Activated T-cell treated with anti-CD3 and anti-CD28 coated beads, Interleukin-2, amount 50 U/mL, for 24 hours (primary cell): ENCODE measurements around the gene STXBP6.
"Not testable (repeated sequence)": the region's sequence is repeated elsewhere in the genome, so short reads cannot be mapped to it uniquely, and the experiment has no call there.

ENCODE experiments used
- DNase-seq: peaks from one replicate; pipeline ENCODE4 v3.0.0-alpha.2; 2020
- H3K27ac Mint-ChIP-seq: 2 replicates; pipeline ENCODE4 v1.8.0; 2020; ENCODE audit warnings: mild to moderate bottlenecking, mixed read lengths
- H3K27me3 Mint-ChIP-seq: 2 replicates; pipeline ENCODE4 v1.8.0; 2020; ENCODE audit warnings: mixed read lengths
- H3K36me3 Mint-ChIP-seq: 2 replicates; pipeline ENCODE4 v1.8.0; 2020; ENCODE audit warnings: low read depth, mixed read lengths
- H3K4me1 Mint-ChIP-seq: 2 replicates; pipeline ENCODE4 v1.8.0; 2020; ENCODE audit warnings: low read depth, mixed read lengths
- H3K4me3 Mint-ChIP-seq: 2 replicates; pipeline ENCODE4 v1.8.0; 2020; ENCODE audit warnings: mild to moderate bottlenecking, moderate library complexity, mixed read lengths
- H3K9me3 Mint-ChIP-seq: 2 replicates; pipeline ENCODE4 v1.8.0; 2020; ENCODE audit warnings: mixed read lengths

STXBP6 gene

DNA sequence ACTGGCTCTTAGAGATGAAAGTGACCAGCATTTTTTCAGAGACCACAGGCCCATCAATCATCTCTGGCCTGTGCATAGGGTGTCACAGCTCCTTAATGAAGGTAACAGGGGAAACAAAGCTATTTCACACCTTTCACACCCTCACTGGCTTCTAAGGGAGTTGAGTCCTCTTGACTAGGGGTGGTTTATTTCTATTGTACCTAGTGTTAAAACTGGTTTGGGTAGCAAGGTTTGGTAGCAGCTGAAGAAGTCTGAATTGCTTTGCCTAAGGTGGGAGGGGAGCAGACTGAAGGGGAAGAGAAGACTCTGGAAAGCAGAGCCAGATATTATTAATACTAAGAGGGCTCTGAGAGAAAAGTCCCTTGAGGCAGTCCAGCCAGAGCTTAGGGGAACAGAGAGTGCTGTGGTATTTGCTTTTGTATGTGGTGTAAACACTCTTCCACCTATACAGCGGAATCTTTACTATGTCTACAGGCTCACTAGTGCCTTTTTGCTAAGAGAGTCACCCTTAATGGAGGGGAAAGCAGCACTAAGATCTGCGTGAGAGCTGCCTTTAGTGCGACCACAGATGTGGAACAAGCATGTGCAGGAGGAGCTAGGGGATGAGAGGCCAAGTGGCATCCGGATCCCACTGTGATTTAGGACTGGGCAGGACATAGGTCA, 95.8 kb downstream of the STXBP6 start:
- Mint-ChIP-seq H3K27me3 (peaks cover 7% of the 10 kb centered on the region), H3K4me3 (no peak overlapping the region), H3K36me3 (no peaks in the 10 kb centered on the region), H3K9me3 (no peaks in the 10 kb centered on the region), H3K27ac (no peak overlapping the region), H3K4me1 (no peaks in the 10 kb centered on the region)
- no peak for DNase-seq

DNA sequence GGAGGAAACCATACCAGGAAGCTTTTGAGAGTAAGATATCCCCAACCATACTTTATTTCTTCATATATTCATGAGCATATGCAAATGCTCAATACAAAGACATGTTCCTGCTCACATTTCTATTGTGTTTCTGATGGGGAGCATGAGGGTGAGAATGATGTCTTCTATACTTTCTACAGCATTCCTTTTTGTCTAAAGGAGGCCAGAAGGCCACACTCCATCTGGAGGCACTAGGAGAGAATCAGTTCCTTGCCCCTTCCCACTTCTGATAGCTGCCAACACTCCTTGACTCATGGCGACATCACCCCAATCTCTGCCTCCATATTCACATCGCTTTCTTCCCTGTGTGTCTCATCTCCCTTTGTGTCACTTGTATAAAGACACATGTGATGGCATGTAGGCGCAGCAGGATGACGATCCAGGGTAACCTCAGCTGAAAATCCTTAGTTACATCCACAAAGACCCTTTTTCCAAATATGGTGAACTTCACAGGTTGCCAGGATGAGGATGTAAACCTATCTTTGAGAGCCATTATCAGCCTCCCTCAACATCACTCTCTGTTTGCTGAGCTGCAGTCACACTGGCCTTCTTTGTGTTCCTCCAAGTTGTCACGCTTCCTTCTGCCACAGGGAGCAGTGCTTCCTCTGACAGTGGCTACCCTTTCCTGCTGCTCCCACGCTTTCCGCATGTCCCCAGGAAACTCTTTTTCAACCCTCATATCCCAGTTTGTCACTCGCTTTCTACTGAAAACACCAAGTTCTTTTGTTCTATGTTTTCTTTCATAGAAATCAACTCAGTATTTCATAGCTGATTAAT, 96.9 kb downstream of the STXBP6 start:
- no peak for DNase-seq
- H3K27ac Mint-ChIP-seq, result no peak overlapping the region
- no peaks in the 10 kb centered on the region for H3K4me1 Mint-ChIP-seq
- peaks cover 7% of the 10 kb centered on the region for H3K27me3 Mint-ChIP-seq
- no peak overlapping the region for H3K4me3 Mint-ChIP-seq
- H3K9me3 Mint-ChIP-seq, result no peaks in the 10 kb centered on the region
- H3K36me3 Mint-ChIP-seq, result no peaks in the 10 kb centered on the region

DNA sequence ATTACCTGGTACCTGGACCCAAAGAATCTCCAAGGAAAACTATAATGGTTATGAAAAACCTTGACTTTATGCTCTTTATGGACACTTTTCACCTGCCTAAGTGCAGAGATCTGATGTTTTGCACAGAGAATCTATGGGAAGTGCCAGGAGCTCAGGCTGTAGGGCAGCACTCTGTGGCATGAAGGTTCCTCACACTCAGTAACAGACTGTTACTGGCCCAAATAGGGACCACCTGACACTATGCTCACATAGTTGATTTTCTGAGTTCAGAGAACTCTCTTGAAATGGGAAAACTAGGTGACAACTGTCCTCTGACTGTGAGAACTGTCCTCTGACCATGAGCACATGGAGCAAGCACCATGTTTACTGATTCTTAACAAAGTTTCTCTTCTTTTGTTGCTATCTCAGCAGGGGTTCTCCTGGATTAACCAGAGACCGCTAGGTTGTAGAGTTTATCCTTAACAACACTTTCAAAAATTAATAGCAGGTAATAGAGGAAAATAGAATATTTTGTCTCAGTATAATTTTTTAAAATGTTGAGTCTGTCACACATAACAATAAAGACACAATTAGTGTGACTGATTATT, 101.6 kb downstream of the STXBP6 start:
- no peak overlapping the region for H3K27ac Mint-ChIP-seq
- no peak overlapping the region for H3K4me3 Mint-ChIP-seq
- no peak for DNase-seq
- no peaks in the 10 kb centered on the region for H3K4me1 Mint-ChIP-seq
- H3K9me3 Mint-ChIP-seq, result no peaks in the 10 kb centered on the region
- H3K27me3 Mint-ChIP-seq, result peaks cover 7% of the 10 kb centered on the region
- no peaks in the 10 kb centered on the region for H3K36me3 Mint-ChIP-seq

DNA sequence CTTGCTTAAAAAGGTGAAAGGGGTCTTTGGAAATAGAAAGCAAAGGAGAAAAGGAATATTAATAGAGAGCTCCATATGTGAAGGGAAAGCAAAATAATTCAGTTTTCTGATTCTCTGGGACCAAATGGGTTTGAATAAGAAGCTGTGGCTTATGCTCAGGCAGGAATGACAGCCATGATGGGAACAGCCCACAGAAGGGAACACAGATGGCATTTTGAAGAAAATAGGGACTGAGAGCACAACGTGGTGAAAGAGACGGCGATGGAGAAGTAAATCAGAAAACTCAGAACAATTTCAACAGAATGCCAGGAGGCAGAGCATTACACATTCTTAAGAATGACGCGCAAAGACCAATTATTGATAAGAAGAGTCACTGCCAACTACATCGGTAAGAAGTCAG, 102.8 kb downstream of the STXBP6 start:
- Mint-ChIP-seq H3K27me3 (peaks cover 2% of the 10 kb centered on the region), H3K36me3 (no peaks in the 10 kb centered on the region), H3K4me1 (peaks cover 2% of the 10 kb centered on the region), H3K27ac (no peak overlapping the region), H3K4me3 (no peak overlapping the region), H3K9me3 (no peaks in the 10 kb centered on the region)
- no peak for DNase-seq

DNA sequence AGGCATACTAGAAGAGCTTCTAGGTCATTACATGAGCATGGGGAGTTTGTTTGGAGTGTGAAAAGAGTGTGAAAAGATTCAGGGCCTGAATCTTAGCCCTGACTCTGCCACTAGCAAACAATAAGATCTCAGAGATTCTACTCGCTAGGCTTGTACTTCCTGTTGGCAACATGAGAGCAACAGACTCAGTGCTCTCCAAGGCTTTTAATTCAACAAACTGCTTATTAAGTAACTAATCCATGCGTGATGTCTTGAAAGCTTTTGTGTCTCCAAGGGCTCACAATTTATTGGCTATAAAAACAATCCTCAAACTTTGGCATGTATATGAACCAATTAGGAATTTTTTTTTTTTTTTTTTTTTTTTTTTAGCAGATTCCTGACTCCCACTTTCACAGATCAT, 105.1 kb downstream of the STXBP6 start:
- Mint-ChIP-seq H3K27me3 (no peaks in the 10 kb centered on the region), H3K4me3 (no peak overlapping the region), H3K27ac (no peak overlapping the region), H3K9me3 (no peaks in the 10 kb centered on the region), H3K4me1 (peaks cover 2% of the 10 kb centered on the region), H3K36me3 (no peaks in the 10 kb centered on the region)
- no peak for DNase-seq

DNA sequence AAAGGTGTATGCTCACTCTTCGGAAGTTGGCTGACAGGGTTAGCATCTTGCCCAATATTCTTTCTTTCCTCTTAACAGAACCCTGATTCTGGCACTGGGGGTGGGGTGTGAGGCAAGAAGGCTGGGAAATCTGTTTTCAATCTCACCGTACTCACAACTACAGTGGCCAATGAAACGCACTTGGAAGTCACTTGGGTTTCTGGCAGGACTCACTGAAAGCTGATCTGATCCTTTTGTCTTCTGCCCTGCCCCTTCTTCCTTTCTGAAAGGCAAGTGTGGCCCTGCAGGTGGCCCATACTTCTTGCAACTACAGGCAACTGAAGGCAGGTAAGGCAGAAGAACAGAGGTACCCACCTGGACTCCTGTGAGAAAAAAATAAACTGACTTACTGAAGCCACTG, 106.9 kb downstream of the STXBP6 start:
- H3K27ac Mint-ChIP-seq, result no peak overlapping the region
- no peaks in the 10 kb centered on the region for H3K27me3 Mint-ChIP-seq
- DNase-seq, result no peak
- H3K9me3 Mint-ChIP-seq, result no peaks in the 10 kb centered on the region
- H3K4me3 Mint-ChIP-seq, result no peak overlapping the region
- H3K36me3 Mint-ChIP-seq, result no peaks in the 10 kb centered on the region
- peaks cover 2% of the 10 kb centered on the region for H3K4me1 Mint-ChIP-seq

DNA sequence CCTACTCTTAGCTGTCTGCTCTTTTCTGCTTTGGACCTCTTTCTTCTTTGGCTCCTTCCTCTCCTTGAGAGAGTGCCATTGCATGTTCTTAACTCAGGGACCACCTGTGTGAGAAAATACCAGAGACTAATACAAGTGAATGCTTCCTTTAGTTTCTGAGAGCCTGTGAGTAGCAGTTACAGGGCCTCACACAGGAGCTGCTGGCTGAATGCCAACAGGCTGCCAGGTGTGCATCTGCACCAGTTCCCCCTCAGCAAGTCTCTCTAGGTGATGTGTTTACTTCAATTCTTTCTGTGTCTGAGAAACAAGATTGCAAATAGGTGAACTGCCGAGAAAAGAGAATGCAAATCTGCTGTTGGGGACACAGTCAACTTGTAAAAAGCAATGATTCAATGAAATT, 108.2 kb downstream of the STXBP6 start:
- Mint-ChIP-seq H3K4me3 (no peak overlapping the region), H3K4me1 (peaks cover 2% of the 10 kb centered on the region), H3K27ac (no peak overlapping the region), H3K36me3 (no peaks in the 10 kb centered on the region), H3K27me3 (no peaks in the 10 kb centered on the region), H3K9me3 (no peaks in the 10 kb centered on the region)
- no peak for DNase-seq

DNA sequence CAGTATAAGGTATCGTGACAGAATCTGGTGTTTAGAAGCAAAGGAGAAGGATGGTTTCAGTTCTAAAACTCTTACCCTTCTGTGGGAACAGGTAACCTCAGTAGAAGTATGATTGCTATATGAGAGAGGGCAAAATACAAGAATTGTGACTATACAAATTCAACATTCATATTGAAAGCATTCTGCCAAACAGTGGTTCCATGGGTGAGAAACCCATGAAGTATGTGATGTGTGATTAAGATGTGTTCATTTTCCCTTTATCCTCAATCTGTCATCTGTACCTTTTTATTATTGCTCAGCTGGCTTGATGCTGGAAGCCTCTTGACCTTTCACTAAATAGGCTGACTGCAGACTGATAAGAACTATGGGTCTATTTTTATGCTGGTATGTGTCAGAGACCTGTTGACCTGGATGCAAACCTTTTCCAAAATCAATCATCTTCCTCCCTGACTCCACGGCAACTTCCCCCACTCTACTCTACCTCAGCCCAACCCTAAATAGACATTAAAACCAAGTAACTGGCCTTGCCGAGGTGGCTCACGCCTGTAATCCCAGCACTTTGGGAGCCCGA, 109.6 kb downstream of the STXBP6 start:
- H3K27me3 Mint-ChIP-seq, result no peaks in the 10 kb centered on the region
- H3K27ac Mint-ChIP-seq, result no peak overlapping the region
- no peak for DNase-seq
- no peaks in the 10 kb centered on the region for H3K36me3 Mint-ChIP-seq
- H3K4me3 Mint-ChIP-seq, result no peak overlapping the region
- H3K4me1 Mint-ChIP-seq, result peaks cover 2% of the 10 kb centered on the region
- H3K9me3 Mint-ChIP-seq, result no peaks in the 10 kb centered on the region

DNA sequence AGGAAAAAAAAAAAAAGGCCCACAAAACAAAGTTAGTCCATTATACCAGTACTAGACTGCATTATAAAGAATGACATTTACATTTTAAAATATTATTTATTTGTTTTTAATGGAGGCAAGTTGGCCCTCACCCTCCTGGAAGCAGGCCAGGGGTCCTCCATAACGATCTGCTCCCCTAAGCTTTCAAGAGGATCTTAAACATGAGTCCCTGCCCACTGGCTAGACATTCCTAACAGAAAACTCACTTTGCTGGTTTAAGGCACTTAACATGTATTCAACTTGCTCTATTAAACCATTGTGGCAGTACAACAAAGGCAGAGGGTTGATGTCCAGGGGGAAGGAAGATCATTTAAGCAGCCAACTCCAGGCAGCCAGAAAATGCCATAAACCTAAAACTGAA, 111.4 kb downstream of the STXBP6 start:
- no peaks in the 10 kb centered on the region for H3K36me3 Mint-ChIP-seq
- no peak overlapping the region for H3K4me3 Mint-ChIP-seq
- no peaks in the 10 kb centered on the region for H3K27me3 Mint-ChIP-seq
- H3K9me3 Mint-ChIP-seq, result no peaks in the 10 kb centered on the region
- H3K27ac Mint-ChIP-seq, result no peak overlapping the region
- DNase-seq, result no peak
- H3K4me1 Mint-ChIP-seq, result peaks cover 2% of the 10 kb centered on the region

DNA sequence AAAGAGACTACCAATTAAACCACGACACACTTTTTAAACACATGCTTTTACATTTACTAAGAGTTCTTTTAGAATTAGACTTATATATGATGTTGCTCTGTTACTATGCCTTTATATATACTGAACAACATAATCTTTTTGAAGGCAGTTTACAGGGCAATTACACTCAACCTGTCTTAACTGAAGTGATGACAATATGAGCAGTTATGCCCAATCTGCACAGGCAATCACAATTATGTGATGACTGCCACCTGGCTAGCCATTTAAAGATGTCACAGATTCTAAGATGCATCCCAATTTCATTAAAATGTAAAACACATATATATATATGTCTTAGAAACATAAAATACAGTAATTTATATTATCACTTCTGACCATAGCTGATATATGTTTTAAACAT, 112.6 kb downstream of the STXBP6 start:
- Mint-ChIP-seq H3K27ac (no peak overlapping the region), H3K4me1 (no peaks in the 10 kb centered on the region), H3K4me3 (no peak overlapping the region), H3K9me3 (no peaks in the 10 kb centered on the region), H3K27me3 (peaks cover 6% of the 10 kb centered on the region), H3K36me3 (no peaks in the 10 kb centered on the region)
- no peak for DNase-seq

DNA sequence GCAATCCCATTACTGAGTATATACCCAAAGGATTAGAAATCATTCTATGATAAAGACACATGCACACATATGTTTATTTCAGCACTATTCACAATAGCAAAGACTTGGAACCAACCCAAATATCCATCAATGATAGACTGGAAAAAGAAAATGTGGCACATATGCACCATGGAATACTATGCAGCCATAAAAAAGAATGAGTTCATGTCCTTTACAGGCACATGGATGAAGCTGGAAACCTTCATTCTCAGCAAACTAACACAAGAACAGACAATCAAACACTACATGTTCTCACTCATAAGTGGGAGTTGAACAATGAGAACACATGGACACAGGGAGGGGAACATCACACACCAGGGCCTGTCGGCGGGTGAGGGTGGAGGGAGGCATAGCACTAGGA, 113.2 kb downstream of the STXBP6 start:
- not testable (repeated sequence) for DNase-seq, H3K36me3 Mint-ChIP-seq, H3K27me3 Mint-ChIP-seq, H3K27ac Mint-ChIP-seq, H3K9me3 Mint-ChIP-seq, H3K4me1 Mint-ChIP-seq, H3K4me3 Mint-ChIP-seq

DNA sequence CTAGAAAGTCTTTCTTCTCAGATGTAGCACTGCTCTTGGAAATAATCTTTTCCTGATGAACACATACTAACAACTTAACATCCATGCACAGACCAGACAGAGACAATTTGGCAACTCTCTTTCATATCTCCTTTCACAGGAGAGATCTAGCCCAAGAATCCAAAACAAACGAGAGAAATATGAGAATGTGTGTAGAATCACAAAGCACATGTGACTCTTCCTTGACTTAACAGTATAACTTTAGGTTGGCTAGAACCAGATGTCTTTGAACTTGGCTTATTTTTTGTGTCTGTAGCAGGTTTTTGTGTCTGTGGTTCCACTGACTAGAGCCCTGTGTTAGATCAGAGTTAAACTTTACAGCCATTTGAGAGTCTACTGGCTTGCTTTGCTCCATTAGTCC, 114.2 kb downstream of the STXBP6 start:
- Mint-ChIP-seq H3K27ac (no peak overlapping the region), H3K36me3 (no peaks in the 10 kb centered on the region), H3K27me3 (peaks cover 12% of the 10 kb centered on the region), H3K4me1 (no peaks in the 10 kb centered on the region), H3K9me3 (no peaks in the 10 kb centered on the region), H3K4me3 (no peak overlapping the region)
- DNase-seq, result no peak

DNA sequence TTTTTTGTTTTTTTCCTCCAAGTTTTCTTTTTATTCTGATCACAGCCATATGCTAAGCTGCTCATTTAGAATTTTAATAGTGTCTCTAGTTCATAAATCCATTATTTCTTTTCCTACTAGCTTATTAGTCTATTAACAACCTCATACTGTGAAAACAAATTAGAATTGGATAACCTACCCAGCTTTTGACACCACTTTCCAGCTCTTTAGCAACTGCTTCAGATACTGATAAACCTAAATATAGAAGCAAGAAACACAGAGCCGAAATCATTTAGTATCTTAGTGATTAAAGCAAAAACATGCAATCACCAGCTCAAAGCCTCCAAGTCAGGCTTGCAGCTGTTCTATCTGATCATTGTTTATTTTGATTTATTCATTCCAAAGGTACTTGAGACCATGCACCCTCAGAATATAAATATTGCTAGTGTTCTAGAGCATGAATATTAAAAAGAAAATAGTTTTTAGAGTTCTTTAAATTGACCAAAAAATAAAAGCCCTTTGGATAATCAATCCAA, 121.5 kb downstream of the STXBP6 start:
- Mint-ChIP-seq H3K36me3 (no peaks in the 10 kb centered on the region), H3K4me3 (no peak overlapping the region), H3K27me3 (peaks cover 24% of the 10 kb centered on the region), H3K9me3 (no peaks in the 10 kb centered on the region), H3K4me1 (no peaks in the 10 kb centered on the region), H3K27ac (no peak overlapping the region)
- no peak for DNase-seq

DNA sequence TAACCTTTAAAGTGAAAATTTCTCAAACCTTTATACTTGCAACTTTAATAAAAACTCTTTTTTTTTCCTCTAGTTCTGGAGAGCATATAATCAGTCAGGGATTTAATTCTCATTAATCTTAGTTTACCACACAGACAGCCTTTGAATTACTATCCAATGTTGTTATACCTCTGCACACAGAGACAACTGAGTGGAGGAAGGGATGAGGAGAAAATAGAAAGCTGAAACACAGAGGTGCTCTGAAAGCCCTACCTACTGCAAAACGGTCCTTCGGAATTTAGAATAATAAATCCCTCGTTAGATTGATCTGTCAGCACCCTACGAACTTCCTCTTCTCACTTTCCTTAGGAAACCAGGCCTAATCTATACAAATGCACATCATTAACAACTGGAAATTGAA, 122.1 kb downstream of the STXBP6 start:
- H3K4me1 Mint-ChIP-seq, result no peaks in the 10 kb centered on the region
- no peak overlapping the region for H3K27ac Mint-ChIP-seq
- no peak for DNase-seq
- no peak overlapping the region for H3K4me3 Mint-ChIP-seq
- H3K27me3 Mint-ChIP-seq, result peaks cover 23% of the 10 kb centered on the region
- no peaks in the 10 kb centered on the region for H3K9me3 Mint-ChIP-seq
- no peaks in the 10 kb centered on the region for H3K36me3 Mint-ChIP-seq
